Measurements from ENCODE around the gene AASDH. TPM values are rescaled to one million over a fixed set of nuclear protein-coding genes. Genes with fewer than 3 reads are reported as not detected.

AASDH gene
- total and polyA plus RNA-seq, 4 donors: 2.7 to 13.3 (median 9.1) TPM

- DNase-seq (ENCODE audit: low spot score): no peak
- H3K9me3 ChIP-seq (ENCODE audit: control insufficient read depth in 4 of 4, low read length in 3 of 4): no peaks in the 10 kb centered on the region
- H3K36me3 ChIP-seq (ENCODE audit: control insufficient read depth in 4 of 4, insufficient read depth in 3 of 4, low read depth in 1 of 4, low read length in 3 of 4): no peaks in the 10 kb centered on the region
- no peak overlapping the region for H3K4me3 ChIP-seq (ENCODE audit: low read depth in 1 of 3, low read length in 3 of 3)
- H3K4me1 ChIP-seq (ENCODE audit: control insufficient read depth in 4 of 4, insufficient read depth in 4 of 4, low read length in 3 of 4): peaks cover under 1 to 24% (median 8%) of the 10 kb centered on the region in 4 donors
- H3K9ac ChIP-seq (ENCODE audit: low read depth in 1 of 2, low read length in 2 of 2): no peak overlapping the region
- H3K27ac ChIP-seq (ENCODE audit: low read depth in 1 of 2, low read length in 2 of 2): no peak overlapping the region
- TF ChIP-seq SP1 (IDR thresholded peaks at IDR 0.05) (no peak), GABPA (IDR thresholded peaks at IDR 0.05 in 1 of 2, conservative IDR thresholded peaks at IDR 0.05 in 1 of 2) (no peak), RAD21 (IDR thresholded peaks at IDR 0.05) (no peak), YY1 (IDR thresholded peaks at IDR 0.05) (no peak), FOXA2 (IDR thresholded peaks at IDR 0.05) (no peak), TAF1 (conservative IDR thresholded peaks at IDR 0.05) (no peak), EGR1 (IDR thresholded peaks at IDR 0.05; ENCODE audit: low read depth in 2 of 2) (no peak), HNF4A (conservative IDR thresholded peaks at IDR 0.05) (no peak), ATF3 (IDR thresholded peaks at IDR 0.05) (no peak), JUND (IDR thresholded peaks at IDR 0.05) (no peak), HNF4G (IDR thresholded peaks at IDR 0.05) (no peak), RXRA (IDR thresholded peaks at IDR 0.05) (no peak)
- no peaks in the 10 kb centered on the region for H3K27me3 ChIP-seq (ENCODE audit: control insufficient read depth in 4 of 4, insufficient read depth in 4 of 4, low read length in 3 of 4)
Observed at GRCh38 chr4:56433280-56433679, 46.0 kb upstream of the AASDH start.

GRCh38 chr4:56430203-56430602, 42.9 kb upstream of the AASDH start:
- DNase-seq (ENCODE audit: low spot score): no peak
- H3K4me1 ChIP-seq (ENCODE audit: control insufficient read depth in 4 of 4, insufficient read depth in 4 of 4, low read length in 3 of 4): peaks cover 0 to 12% (median 6%) of the 10 kb centered on the region in 4 donors
- no peak overlapping the region for H3K4me3 ChIP-seq (ENCODE audit: low read depth in 1 of 3, low read length in 3 of 3)
- no peak overlapping the region for H3K27ac ChIP-seq (ENCODE audit: low read depth in 1 of 2, low read length in 2 of 2)
- no peak overlapping the region for H3K9ac ChIP-seq (ENCODE audit: low read depth in 1 of 2, low read length in 2 of 2)
- TF ChIP-seq NR2F2 (IDR thresholded peaks at IDR 0.05) (no peak), MAX (IDR thresholded peaks at IDR 0.05) (no peak), GABPA (IDR thresholded peaks at IDR 0.05 in 1 of 2, conservative IDR thresholded peaks at IDR 0.05 in 1 of 2) (no peak)
- no peaks in the 10 kb centered on the region for H3K36me3 ChIP-seq (ENCODE audit: control insufficient read depth in 4 of 4, insufficient read depth in 3 of 4, low read depth in 1 of 4, low read length in 3 of 4)
- WGBS: 99% methylated on average over 2 of the region's 2 CpGs
- no peaks in the 10 kb centered on the region for H3K9me3 ChIP-seq (ENCODE audit: control insufficient read depth in 4 of 4, low read length in 3 of 4)
- H3K27me3 ChIP-seq (ENCODE audit: control insufficient read depth in 4 of 4, insufficient read depth in 4 of 4, low read length in 3 of 4): no peaks in the 10 kb centered on the region

GRCh38 chr4:56427179-56427578, 39.9 kb upstream of the AASDH start:
- Histone ChIP-seq H3K4me1 (ENCODE audit: control insufficient read depth in 4 of 4, insufficient read depth in 4 of 4, low read length in 3 of 4) (no peaks in the 10 kb centered on the region), H3K27me3 (ENCODE audit: control insufficient read depth in 4 of 4, insufficient read depth in 4 of 4, low read length in 3 of 4) (no peaks in the 10 kb centered on the region), H3K9me3 (ENCODE audit: control insufficient read depth in 4 of 4, low read length in 3 of 4) (no peaks in the 10 kb centered on the region), H3K9ac (ENCODE audit: low read depth in 1 of 2, low read length in 2 of 2) (no peak overlapping the region), H3K27ac (ENCODE audit: low read depth in 1 of 2, low read length in 2 of 2) (no peak overlapping the region), H3K4me3 (ENCODE audit: low read depth in 1 of 3, low read length in 3 of 3) (no peak overlapping the region), H3K36me3 (ENCODE audit: control insufficient read depth in 4 of 4, insufficient read depth in 3 of 4, low read depth in 1 of 4, low read length in 3 of 4) (no peaks in the 10 kb centered on the region)
- TF ChIP-seq HNF4G (IDR thresholded peaks at IDR 0.05) (no peak), RAD21 (IDR thresholded peaks at IDR 0.05) (no peak), FOXA2 (IDR thresholded peaks at IDR 0.05) (no peak), GABPA (IDR thresholded peaks at IDR 0.05 in 1 of 2, conservative IDR thresholded peaks at IDR 0.05 in 1 of 2) (no peak), TAF1 (conservative IDR thresholded peaks at IDR 0.05) (no peak), ZBTB33 (IDR thresholded peaks at IDR 0.05) (no peak), REST (IDR thresholded peaks at IDR 0.05) (no peak)
- WGBS: 98% methylated on average over 1 of the region's 1 CpG
- no peak for DNase-seq (ENCODE audit: low spot score)
